ENCODE results near the gene DRC3.

Gene DRC3

GRCh38 chr17:17944242-17944641 lies 28.4 kb upstream of the DRC3 start (continued):
- TF ChIP-seq CREB5 (CRISPR knock-in tag; IDR thresholded peaks at IDR 0.05; ENCODE audit: low read depth) (no peak), CSDC2 (CRISPR knock-in tag; IDR thresholded peaks at IDR 0.05) (no peak), ZFP3 (CRISPR knock-in tag; IDR thresholded peaks at IDR 0.05) (no peak), POU6F1 (CRISPR knock-in tag; IDR thresholded peaks at IDR 0.05; ENCODE audit: borderline replicate concordance, low read depth) (no peak), ZNF8 (CRISPR knock-in tag; IDR thresholded peaks at IDR 0.05) (no peak)

- ATAC-seq = no peak
- no peak for TF ChIP-seq ZNF565 (CRISPR knock-in tag; conservative IDR thresholded peaks at IDR 0.05; ENCODE audit: low read depth)
- TF ChIP-seq PATZ1 (CRISPR knock-in tag; IDR thresholded peaks at IDR 0.05; ENCODE audit: borderline replicate concordance) = no peak
- TF ChIP-seq ZC3H10 (CRISPR knock-in tag; IDR thresholded peaks at IDR 0.05) = no peak
- 0 out of 2 replicates have a peak, but pooled peaks have one; percentile 13 for TF ChIP-seq SNAI2 (CRISPR knock-in tag; IDR thresholded peaks at IDR 0.05)
- no peak for TF ChIP-seq TSHZ2 (CRISPR knock-in tag; IDR thresholded peaks at IDR 0.05)
These were observed 27.9 kb upstream of the DRC3 start for GRCh38 chr17:17944743-17945142.

- ATAC-seq = no peak
- TF ChIP-seq ESRRG (CRISPR knock-in tag; IDR thresholded peaks at IDR 0.05) = no peak
- no peak for TF ChIP-seq PPARA (CRISPR knock-in tag; IDR thresholded peaks at IDR 0.05; ENCODE audit: borderline replicate concordance)
- TF ChIP-seq PATZ1 (CRISPR knock-in tag; IDR thresholded peaks at IDR 0.05; ENCODE audit: borderline replicate concordance) = no peak
- no peak for TF ChIP-seq POU6F1 (CRISPR knock-in tag; IDR thresholded peaks at IDR 0.05; ENCODE audit: borderline replicate concordance, low read depth)
- TF ChIP-seq ZNF70 (CRISPR knock-in tag; IDR thresholded peaks at IDR 0.05) = no peak
- no peak for TF ChIP-seq ARNTL (CRISPR knock-in tag; IDR thresholded peaks at IDR 0.05; ENCODE audit: borderline replicate concordance, low read depth)
- TF ChIP-seq TOX (CRISPR knock-in tag; IDR thresholded peaks at IDR 0.05; ENCODE audit: borderline replicate concordance) = no peak
- no peak for TF ChIP-seq OSR1 (CRISPR knock-in tag; IDR thresholded peaks at IDR 0.05)
- no peak for TF ChIP-seq TSHZ2 (CRISPR knock-in tag; IDR thresholded peaks at IDR 0.05)
- no peak for TF ChIP-seq CREB5 (CRISPR knock-in tag; IDR thresholded peaks at IDR 0.05; ENCODE audit: low read depth)
- no peak for TF ChIP-seq ZFP3 (CRISPR knock-in tag; IDR thresholded peaks at IDR 0.05)
- TF ChIP-seq ISL1 (CRISPR knock-in tag; IDR thresholded peaks at IDR 0.05) = no peak
- TF ChIP-seq GLIS3 (CRISPR knock-in tag; IDR thresholded peaks at IDR 0.05) = no peak
- TF ChIP-seq CSDC2 (CRISPR knock-in tag; IDR thresholded peaks at IDR 0.05) = no peak
- TF ChIP-seq CSRNP3 (CRISPR knock-in tag; IDR thresholded peaks at IDR 0.05) = no peak
- TF ChIP-seq RARB (CRISPR knock-in tag; IDR thresholded peaks at IDR 0.05) = no peak
- no peak for TF ChIP-seq ZFP30 (CRISPR knock-in tag; IDR thresholded peaks at IDR 0.05)
These were observed 26.6 kb upstream of the DRC3 start for GRCh38 chr17:17946093-17946492.

All from SK-N-SH treated with all-trans-retinoic acid at 6 μM for 48 hours (cell line).